CD4-positive, alpha-beta T cell (primary cell): ENCODE measurements around the gene KCND3. TPM values are rescaled to one million over a fixed set of nuclear protein-coding genes. Genes with fewer than 3 reads are reported as not detected.

Source experiments
- ATAC-seq: fragments of 200-7000 bp; cut with Tn5 transposase; one replicate; pipeline ENCODE4 v1.10.0; 2022; ENCODE audit warnings: mild to moderate bottlenecking; ENCODE audit not compliant: poor library complexity
- CTCF ChIA-PET: fragments of 350-600 bp; sonication (Branson Sonifier 250); formaldehyde crosslinking; loops from one replicate; lab custom pipeline; 2021; ENCODE audit warnings: antibody characterized with exemption, inconsistent platforms; lab: Charles Lee
- POLR2A ChIA-PET: fragments of 350-600 bp; sonication (Branson Sonifier 250); formaldehyde crosslinking; loops from one replicate; lab custom pipeline; 2021; ENCODE audit warnings: antibody characterized with exemption, inconsistent platforms; lab: Charles Lee
- DNase-seq, 14 experiments: peaks; one replicate each; pipeline ENCODE4 v3.0.0-alpha.2; 2013 to 2020; ENCODE audit warnings: mixed read lengths in 2 of 14
- H3K27ac ChIP-seq, 2 donors: one replicate each; pipeline versions ENCODE4 v1.5.1 to v1.7.0; 2013; ENCODE audit warnings: low read length in 2 of 2, low read depth in 1 of 2, mild to moderate bottlenecking in 1 of 2
- H3K27me3 ChIP-seq, 2 experiments: 1 replicate in 1 of 2; 2 replicates in 1 of 2; pipeline versions ENCODE4 v1.6.1 to v1.7.0; 2013; ENCODE audit warnings: low read length in 2 of 2, control low read depth in 1 of 2, mild to moderate bottlenecking in 1 of 2, moderate library complexity in 1 of 2; ENCODE audit not compliant: insufficient read depth in 2 of 2, control insufficient read depth in 1 of 2
- H3K36me3 ChIP-seq: one replicate; pipeline ENCODE4 v1.6.1; 2013; ENCODE audit warnings: low read length, control low read depth; ENCODE audit not compliant: insufficient read depth
- H3K4me1 ChIP-seq: one replicate; pipeline ENCODE4 v1.6.1; 2013; ENCODE audit warnings: low read length, control low read depth; ENCODE audit not compliant: insufficient read depth
- H3K4me3 ChIP-seq: one replicate; pipeline ENCODE4 v1.5.1; 2013; ENCODE audit warnings: mild to moderate bottlenecking, low read length, moderate library complexity
- H3K9me3 ChIP-seq, 2 experiments: 1 replicate in 1 of 2; 2 replicates in 1 of 2; pipeline versions ENCODE4 v1.6.1 to v1.7.0; 2013; ENCODE audit warnings: low read length in 2 of 2, mild to moderate bottlenecking in 2 of 2, control low read depth in 1 of 2, moderate library complexity in 1 of 2; ENCODE audit not compliant: control insufficient read depth in 1 of 2, insufficient read depth in 1 of 2
- H3K27ac Mint-ChIP-seq: one replicate; pipeline ENCODE4 v1.8.0; 2020; ENCODE audit warnings: mixed read lengths
- H3K27me3 Mint-ChIP-seq: one replicate; pipeline ENCODE4 v1.8.0; 2021; ENCODE audit warnings: mixed read lengths
- H3K36me3 Mint-ChIP-seq: one replicate; pipeline ENCODE4 v1.8.0; 2021; ENCODE audit warnings: low read depth, mixed read lengths
- H3K4me1 Mint-ChIP-seq: one replicate; pipeline ENCODE4 v1.8.0; 2021; ENCODE audit warnings: low read depth, mixed read lengths
- H3K4me3 Mint-ChIP-seq: one replicate; pipeline ENCODE4 v1.8.0; 2020; ENCODE audit warnings: mild to moderate bottlenecking, mixed read lengths
- H3K9me3 Mint-ChIP-seq: one replicate; pipeline ENCODE4 v1.8.0; 2020; ENCODE audit warnings: mixed read lengths
- CTCF ChIP-seq: fragments of 200-600 bp; IDR thresholded peaks from one replicate; pipeline ENCODE4 v1.8.0; 2022; ENCODE audit warnings: antibody characterized with exemption, mild to moderate bottlenecking
- intact Hi-C, 2 experiments: fragments of 100-400 bp; cut with DNase I in 1 of 2; cut with micrococcal nuclease in 1 of 2; formaldehyde crosslinking; loops; one replicate each; pipeline versions ENCODE4 v1.15.1 to v1.9.0; 2023 to 2025; cut with DNase I, micrococcal nuclease
- total RNA-seq, 174 experiments: library from RNA in 2 of 174; stranded (reverse) in 2 of 174; gene quantifications; one replicate each; pipeline ENCODE4 v1.2.3 and lab custom pipeline; 2021 to 2026

KCND3 gene
- total RNA-seq, 2 experiments from 2014 or later = 0.05 TPM; not detected in 1

DNA sequence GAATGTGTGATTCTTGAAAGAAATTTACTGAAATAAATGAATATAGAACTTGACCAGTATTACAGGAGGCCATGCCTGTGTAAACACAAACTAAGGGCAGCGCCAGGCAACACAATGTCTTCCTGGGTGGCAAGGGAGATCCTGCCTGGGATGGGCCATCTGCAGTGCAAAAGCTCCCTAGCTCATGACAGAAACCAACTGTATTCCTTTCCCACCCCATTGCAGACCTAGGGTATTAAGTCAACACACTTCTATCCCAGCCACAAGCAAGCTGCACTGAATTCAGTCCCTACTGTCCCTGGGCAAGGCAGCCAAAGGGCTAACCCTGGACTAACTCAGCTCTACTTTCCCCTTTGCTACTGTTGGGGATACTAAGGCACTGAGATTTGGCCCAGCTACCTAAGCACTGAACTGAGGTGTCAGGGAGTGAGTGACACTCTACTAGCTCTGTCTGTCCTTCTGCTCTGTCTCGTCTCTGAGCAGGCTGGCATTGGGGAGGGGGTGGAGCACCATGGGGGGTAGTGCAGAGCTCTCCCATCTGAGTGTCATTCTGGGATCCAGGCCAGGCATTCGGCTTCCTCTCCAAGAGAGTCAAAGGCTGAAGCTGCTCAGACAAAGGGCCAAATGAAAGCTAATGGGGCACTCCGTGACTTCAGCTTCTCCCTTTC, 252.8 kb downstream of the KCND3 start:
- POLR2A ChIA-PET = interaction anchor here (1.1 kb wide), 2 partner anchors 18 to 22 kb away, joined by 3 to 5 read pairs; no protein-coding TSS in a partner anchor

GRCh38 chr1:111735858-111736544, 253.5 kb downstream of the KCND3 start:
- no peak overlapping the region for H3K4me3 Mint-ChIP-seq
- ChIA-PET POLR2A (interaction anchor here (1.1 kb wide), 2 partner anchors 19 to 21 kb away, joined by 3 to 5 read pairs; no protein-coding TSS in a partner anchor), CTCF (no interaction called here)
- no peak overlapping the region for H3K27ac Mint-ChIP-seq
- Histone ChIP-seq H3K27ac (no peak overlapping the region), H3K36me3 (no peaks in the 10 kb centered on the region), H3K4me1 (peaks cover 37% of the 10 kb centered on the region), H3K4me3 (no peak overlapping the region), H3K27me3 (peaks cover 29 to 31% of the 10 kb centered on the region in 2 experiments), H3K9me3 (no peaks in the 10 kb centered on the region)
- no peak for DNase-seq
- ATAC-seq = no peak
- no peak for TF ChIP-seq CTCF
- H3K27me3 Mint-ChIP-seq = peaks cover 20% of the 10 kb centered on the region
- no peaks in the 10 kb centered on the region for H3K9me3 Mint-ChIP-seq
- peaks cover 21% of the 10 kb centered on the region for H3K4me1 Mint-ChIP-seq
- intact Hi-C loops = no loop called here
- no peaks in the 10 kb centered on the region for H3K36me3 Mint-ChIP-seq

More for the DNA sequence above, 252.8 kb downstream of the KCND3 start:
- H3K4me1 ChIP-seq = peaks cover 37% of the 10 kb centered on the region
- no peaks in the 10 kb centered on the region for H3K9me3 ChIP-seq
- H3K36me3 ChIP-seq = no peaks in the 10 kb centered on the region
- Mint-ChIP-seq H3K27ac (no peak overlapping the region), H3K36me3 (no peaks in the 10 kb centered on the region), H3K9me3 (no peaks in the 10 kb centered on the region), H3K4me3 (peak overlapping the region; percentile 77), H3K27me3 (peaks cover 27% of the 10 kb centered on the region), H3K4me1 (peaks cover 21% of the 10 kb centered on the region)
- ATAC-seq (no peak), DNase-seq (no peak)
- intact Hi-C loops = no loop called here
- no peak overlapping the region for H3K27ac ChIP-seq
- peaks cover 34 to 36% of the 10 kb centered on the region in 2 experiments for H3K27me3 ChIP-seq
- TF ChIP-seq CTCF = no peak
- H3K4me3 ChIP-seq = no peak overlapping the region
- CTCF ChIA-PET = interaction anchor here (1.2 to 3.8 kb wide), 2 partner anchors 32 to 228 kb away, joined by 3 to 20 read pairs; no protein-coding TSS in a partner anchor

DNA sequence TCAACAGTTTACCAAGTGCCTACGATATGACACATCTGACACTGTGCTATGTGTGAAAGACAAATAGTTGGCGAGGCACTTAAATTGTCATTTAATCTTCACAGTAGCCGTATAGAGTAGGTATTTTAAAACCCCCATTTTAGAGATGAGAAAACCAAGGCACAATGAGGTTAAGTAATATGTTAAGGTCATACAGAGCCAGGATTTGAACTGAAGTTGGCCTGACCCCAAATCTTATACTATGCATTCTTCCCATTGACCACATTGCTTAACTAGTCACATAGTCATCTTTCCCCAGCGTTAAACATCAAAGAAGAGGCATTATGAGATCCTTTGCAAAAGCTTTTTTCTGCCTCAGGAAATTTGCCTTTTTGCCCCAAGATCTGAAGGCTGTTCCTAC, 254.1 kb downstream of the KCND3 start:
- no peaks in the 10 kb centered on the region for H3K9me3 ChIP-seq
- ATAC-seq (no peak), DNase-seq (no peak)
- intact Hi-C loops = no loop called here
- no peak overlapping the region for H3K27ac ChIP-seq
- no peaks in the 10 kb centered on the region for H3K36me3 ChIP-seq
- H3K4me3 Mint-ChIP-seq = no peak overlapping the region
- H3K9me3 Mint-ChIP-seq = no peaks in the 10 kb centered on the region
- TF ChIP-seq CTCF = no peak
- peaks cover 21% of the 10 kb centered on the region for H3K4me1 Mint-ChIP-seq
- H3K27me3 ChIP-seq = peaks cover 24 to 27% of the 10 kb centered on the region in 2 experiments
- peaks cover 33% of the 10 kb centered on the region for H3K4me1 ChIP-seq
- CTCF ChIA-PET = no interaction called here
- no peaks in the 10 kb centered on the region for H3K36me3 Mint-ChIP-seq
- H3K4me3 ChIP-seq = no peak overlapping the region
- POLR2A ChIA-PET = no interaction called here
- no peak overlapping the region for H3K27ac Mint-ChIP-seq
- peaks cover 13% of the 10 kb centered on the region for H3K27me3 Mint-ChIP-seq
